ENCODE measurements around the gene DHX8.
"Not testable (repeated sequence)": the region's sequence is repeated elsewhere in the genome, so short reads cannot be mapped to it uniquely, and the experiment has no call there.

DHX8 gene

DNA sequence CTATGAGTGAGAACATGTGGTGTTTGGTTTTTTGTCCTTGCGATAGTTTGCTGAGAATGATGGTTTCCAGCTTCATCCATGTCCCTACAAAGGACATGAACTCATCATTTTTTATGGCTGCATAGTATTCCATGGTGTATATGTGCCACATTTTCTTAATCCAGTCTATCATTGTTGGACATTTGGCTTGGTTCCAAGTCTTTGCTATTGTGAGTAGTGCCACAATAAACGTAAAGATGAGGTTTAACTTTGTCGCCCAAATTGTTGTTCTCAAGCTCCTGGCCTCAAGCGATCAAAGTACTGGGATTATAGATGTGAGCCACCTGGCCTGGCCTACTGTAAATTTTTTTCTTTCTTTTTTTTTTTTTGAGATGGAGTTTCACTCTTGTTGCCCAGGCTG lies 21.2 kb upstream of the DHX8 start:
- not testable (repeated sequence) for DNase-seq

DNA sequence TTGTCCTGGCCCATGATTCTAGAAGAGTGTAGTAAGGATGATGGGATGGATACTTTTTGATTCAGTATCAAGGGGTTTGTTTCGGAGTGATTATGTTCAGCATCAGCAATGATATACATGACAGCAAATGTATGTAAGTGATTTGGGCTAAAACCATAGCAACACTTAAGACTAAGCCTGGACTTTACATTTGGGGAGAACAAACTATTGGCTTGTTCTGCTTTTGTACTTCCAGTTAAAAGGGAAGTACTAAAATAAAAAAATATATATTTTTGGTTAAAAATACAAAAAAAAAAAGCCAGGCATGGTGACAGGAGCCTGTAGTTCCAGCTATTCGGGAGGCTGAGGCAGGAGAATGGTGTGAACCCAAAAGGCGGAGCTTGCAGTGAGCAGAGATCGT lies 20.5 kb upstream of the DHX8 start:
- peak in 2 of 3 donors; percentile 48 to 53 for DNase-seq

DNA sequence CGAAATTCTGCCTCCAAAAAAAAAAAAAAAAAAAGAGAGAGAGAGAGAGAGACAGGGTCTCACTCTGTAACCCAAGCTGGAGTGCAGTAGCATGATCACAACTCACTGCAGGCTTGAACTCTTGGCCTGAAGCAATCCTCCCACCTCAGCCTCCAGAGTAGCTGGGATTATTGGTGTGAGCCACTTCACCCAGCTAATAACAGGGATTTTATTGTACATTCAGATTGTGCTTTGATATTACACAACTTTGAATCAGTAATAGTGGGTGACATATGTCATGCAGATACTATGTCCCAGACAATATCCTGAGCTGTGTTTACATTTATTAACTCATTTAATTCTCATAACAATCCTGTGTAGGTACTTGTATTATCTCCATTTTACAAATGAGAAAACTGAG lies 19.7 kb upstream of the DHX8 start:
- DNase-seq, result no peak

DNA sequence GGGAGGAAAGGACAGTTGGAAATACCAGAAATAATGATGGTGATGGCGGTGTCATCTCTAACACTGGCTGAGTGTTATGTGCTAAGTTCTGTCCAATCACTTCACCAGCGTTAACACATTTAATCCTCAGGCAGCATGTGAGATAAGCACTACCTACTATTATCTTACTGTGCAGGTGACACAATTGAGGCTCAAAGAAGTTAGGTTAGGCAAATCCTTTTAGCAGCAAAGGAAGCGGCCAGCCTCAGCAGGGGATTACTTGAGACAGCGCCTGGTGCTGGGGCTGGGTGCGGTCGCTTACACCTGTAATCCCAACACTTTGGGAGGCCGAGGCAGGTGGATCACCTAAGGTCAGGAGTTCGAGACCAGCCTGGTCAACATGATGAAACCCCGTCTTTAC lies 18.7 kb upstream of the DHX8 start:
- DNase-seq, result no peak

DNA sequence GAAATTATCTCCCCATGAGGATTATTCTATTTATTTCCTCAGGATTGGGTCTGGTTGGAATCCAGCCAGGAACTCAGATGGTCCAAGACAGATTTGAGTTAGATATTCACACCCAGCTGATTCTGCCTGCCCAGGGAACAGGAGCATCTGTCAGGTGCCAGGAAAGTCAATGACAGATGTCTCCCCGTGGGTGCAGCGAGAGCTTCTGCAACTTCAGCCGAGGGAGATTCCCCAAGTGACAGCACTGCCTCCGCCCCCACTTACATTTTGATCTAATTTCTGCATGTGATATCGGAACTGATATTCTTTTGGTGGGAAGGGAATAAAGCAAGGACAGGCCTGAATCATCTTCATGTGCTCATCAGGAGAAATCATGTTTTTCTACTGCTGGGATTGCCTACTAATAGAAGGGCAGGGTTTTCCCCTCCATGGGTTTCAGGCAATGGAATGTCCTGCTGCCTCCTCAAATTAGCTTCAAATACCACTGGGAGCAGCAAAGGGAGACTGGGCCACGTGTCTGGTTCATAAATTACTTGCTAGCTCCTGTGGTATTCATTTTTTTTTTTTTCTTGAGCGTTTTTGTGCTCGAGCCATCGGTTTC lies 15.7 kb upstream of the DHX8 start:
- peak; percentile 81 to 93 (median 93) for DNase-seq

DNA sequence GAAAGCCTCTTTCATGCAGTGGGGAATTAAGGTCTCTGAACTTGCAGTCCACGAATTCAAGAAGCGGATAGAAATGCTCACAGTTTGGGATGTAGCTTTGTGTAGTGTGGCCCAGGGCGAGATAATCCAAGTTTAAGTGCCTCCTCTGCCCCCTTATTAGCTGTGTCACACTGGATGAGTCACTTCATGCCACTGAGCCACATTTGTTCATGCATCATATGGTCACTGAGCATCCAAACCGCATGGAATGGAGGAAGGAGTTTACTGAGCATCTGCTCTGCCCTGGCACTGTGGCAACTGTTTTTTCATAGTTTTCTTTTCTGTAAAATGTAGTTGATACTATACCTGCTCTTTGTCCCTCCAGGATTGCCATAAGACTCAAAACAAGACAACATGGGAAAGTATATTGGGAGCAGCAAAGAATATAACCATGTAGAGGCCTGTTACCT lies 15.1 kb upstream of the DHX8 start:
- DNase-seq, result peak; percentile 64 to 78 (median 76)

DNA sequence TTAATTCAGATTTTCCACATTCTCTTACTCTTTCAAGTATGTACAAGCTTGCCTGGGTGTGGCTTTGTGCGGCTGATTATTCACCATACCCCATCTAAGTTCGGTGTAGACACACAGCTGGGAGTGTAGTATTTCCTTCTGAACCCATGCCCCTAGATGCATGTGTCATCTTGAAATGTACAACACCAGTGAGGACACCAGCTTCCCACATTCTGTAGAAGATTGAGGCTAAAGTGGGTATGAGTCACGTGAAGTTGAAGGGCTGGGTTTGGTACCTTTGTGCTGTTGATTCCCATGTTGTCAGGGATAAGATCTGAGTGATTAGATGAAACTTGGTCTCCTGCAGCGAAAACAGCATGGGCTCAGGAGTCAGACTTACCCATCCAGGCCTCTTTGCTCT lies 14.6 kb upstream of the DHX8 start:
- peak; percentile 70 to 76 (median 72) for DNase-seq

DNA sequence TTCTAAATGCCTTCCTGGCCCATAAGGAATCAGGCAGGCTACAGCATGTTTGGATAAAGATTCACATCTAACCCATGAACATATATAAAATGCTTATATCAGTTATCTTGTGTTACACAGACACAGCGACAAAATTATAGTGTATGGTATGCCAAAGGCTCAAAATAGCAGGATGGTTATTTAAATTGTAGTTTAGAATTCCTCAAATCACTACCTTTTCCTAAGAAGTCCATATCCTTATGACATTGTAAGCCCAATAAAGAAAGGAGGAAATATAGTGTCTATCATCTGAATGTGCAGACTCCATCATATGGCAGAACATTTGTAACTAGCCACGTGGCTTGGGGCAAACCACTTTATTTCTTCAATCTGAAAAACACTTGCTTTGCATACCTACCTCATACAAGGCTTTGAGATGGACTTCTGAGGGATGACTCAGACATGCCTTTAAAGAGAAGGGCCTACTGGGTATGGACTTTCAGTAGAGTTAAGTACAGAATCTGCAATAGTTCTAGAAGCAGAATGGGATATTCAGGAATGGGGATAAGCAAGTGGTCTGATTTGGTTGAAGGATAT lies 12.1 kb upstream of the DHX8 start:
- no peak for DNase-seq

DNA sequence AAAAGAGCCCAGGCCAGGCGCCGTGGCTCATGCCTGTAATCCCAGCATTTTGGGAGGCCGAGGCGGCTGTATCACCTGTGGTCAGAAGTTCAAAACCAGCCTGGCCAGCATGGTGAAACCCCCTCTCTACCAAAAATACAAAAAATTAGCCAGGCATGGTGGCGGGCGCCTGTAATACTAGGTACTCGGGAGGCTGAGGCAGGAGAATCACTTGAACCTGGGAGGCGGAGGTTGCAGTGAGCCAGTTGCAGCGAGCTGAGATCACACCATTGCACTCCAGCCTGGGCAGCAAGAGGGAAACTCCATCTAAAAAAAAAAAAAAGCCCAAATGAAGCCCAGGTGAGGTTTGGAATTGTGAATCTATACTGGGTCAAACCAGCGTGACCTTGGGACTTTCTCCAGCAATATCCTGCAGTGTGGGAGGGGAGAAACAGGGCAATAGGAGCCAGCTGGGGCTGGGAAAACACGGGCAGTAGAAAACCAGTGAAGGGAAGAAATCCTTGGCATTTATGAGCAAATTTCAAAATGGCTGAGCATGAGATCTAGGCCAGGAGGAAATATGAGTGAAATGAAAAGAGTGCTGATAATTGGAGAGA lies 8.2 kb upstream of the DHX8 start:
- no peak for DNase-seq

DNA sequence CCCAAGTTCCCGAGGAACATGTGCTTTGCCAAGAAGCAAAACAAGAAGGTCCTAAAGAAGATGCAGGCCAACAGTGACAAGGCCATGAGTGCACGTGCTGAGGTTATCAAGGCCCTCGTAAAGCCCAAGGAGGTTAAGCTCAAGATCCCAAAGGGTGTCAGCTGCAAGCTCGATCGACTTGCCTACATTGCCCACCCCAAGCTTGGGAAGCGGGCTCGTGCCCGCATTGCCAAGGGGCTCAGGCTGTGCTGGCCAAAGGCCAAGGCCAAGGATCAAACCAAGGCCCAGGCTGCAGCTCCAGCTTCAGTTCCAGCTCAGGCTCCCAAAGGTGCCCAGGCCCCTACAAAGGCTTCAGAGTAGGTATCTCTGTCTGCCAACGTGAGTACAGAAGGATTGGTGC lies 7.5 kb upstream of the DHX8 start:
- not testable (repeated sequence) for DNase-seq

DNA sequence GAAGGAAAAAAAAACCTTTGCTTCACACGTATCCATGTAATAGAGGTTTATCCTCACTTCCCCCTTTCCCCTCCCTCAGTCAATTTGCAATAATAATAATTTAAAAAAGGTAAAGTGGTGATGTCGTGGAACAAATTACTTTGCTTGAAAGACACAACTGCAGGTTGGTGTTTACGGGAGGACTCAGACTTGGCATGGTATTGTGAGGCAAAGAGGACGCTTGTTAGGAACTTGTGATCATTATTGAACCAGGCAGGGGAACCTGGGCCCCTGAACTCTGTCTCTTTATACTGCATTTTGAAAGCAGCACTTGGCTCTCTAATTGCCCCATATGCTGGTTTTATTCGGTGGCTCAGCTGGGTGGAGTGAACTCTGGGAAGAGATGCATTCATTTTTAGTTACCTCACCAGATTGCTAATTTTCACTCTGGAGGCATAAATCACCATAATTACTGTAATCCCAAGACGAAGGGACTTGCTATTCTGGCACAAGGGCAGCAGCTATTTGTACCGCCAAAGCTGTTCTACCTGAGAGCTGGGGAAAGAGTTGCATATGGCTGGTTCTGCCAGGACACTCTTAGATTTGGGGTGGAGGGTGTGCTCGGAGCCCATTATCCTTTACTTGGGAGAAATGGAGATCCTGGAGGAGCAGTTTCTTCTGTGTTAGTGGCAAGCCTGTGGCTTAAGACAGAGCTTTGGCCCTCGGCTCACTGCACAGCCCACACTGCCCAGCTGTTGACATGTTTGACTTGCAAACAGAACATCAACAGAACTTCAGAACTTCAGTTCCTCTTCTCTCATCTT lies 5.7 kb upstream of the DHX8 start:
- DNase-seq, result no peak

DNA sequence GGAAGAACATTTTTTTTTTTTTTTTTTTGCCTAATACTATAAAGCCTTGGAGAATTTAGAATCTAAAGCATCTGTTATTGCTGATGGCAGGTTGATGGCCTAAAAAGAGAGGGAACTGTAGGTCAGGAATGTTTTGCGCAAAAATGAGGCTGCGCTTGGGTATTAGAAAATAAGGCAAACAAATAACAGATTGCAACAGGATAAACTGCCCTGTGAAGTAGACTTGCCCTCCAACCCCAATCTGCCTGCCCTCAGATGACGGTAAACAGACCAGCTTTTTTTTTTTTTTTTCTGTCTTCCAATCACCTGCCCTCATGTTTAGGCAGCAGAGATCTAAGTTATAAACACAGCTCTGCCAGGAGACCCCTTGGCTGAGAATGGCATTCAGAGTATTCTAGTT lies 3.8 kb upstream of the DHX8 start:
- no peak for DNase-seq

DNA sequence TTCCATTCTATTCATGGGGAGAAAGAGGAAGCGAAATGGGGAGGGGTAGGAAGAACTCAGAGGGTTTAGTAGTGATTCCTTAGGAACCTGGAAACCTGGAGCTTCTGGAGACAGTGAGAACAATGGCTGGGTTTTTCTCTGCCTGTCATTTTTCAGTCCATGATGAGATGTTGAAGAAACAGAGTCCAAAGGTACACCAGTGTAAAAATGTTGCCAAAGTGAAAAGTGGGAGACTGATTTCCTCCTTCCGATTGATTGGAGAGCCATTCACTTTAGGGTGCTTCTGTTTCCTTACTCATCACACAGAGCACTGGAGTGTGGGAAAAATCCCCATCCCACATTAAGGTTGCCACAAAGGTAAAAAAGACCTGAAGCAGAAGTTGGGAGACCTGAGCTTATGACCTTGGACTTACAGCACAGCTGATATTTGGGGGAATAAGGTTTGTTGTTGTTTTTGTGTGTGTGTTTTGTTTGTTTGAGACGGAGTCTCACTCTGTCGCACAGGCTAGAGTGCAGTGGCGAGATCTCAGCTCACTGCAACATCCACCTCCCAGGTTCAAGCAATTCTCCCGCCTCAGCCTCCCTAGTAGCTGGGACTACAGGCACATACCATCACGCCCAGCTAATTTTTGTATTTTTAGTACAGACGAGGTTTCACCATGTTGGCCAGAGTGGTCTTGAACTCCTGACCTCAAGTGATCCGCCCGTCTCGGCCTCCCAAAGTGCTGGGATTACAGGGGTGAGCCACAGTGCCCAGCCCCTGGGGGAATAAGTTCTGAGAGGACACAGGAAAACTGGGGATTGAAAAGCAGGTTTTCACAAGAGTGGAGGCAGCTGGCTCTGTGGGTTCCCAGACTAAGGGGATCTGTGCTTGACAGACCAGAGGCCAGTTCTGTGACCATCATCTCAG lies 1.4 kb upstream of the DHX8 start:
- no peak for DNase-seq

DNA sequence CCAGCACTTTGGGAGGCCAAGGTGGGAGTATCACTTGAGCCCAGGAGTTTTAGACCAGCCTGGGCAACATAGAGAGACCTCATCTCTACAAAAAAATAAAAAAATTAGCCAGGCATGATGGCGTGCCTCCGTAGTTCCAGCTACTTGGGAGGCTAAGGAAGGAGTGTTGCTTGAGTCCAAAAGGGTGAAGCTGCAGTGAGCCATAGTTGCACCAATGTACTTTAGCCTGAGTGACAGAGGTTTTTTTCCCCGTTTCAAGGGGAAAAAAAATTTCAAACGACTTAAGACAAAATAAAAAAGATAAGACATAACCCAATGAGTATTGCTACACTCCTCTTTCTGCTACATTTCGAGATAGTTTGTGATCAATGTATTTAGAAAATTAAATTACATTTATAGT lies 6.8 kb downstream of the DHX8 start:
- no peak for DNase-seq

DNA sequence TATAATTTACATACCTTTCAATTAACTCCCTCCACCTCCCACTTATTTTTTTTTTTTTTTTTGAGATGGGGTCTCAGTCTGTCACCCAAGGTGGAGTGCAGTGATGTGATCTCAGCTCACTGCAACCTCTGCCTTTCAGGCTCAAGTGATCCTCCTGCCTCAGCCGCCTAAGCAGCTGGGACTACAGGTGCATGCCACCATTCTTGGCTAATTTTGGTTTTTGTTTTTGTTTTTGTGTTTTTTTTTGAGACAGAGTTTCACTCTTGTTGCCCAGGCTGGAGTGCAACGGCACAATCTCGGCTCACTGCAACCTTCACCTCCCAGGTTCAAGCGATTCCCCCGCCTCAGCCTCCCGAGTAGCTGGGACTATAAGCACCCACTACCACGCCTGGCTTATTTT lies 25.7 kb downstream of the DHX8 start:
- not testable (repeated sequence) for DNase-seq

DNA sequence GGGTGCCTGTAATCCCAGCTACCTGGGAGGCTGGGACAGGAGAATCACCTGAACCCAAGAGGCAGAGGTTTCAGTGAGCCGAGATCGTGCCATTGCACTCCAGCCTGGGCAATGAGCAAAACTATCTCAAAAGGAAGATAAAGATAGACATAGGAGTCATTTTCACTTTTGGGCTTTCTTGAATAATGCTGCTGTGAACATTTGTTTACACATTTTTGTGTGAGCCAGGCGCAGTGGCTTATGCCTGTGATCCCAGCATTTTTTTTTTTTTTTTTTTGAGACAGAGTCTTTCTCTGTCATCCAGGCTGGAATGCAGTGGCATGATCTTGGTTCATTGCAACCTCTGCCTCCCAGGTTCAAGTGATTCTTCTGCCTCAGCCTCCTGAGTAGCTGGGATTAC lies 27.4 kb downstream of the DHX8 start:
- not testable (repeated sequence) for DNase-seq

DNA sequence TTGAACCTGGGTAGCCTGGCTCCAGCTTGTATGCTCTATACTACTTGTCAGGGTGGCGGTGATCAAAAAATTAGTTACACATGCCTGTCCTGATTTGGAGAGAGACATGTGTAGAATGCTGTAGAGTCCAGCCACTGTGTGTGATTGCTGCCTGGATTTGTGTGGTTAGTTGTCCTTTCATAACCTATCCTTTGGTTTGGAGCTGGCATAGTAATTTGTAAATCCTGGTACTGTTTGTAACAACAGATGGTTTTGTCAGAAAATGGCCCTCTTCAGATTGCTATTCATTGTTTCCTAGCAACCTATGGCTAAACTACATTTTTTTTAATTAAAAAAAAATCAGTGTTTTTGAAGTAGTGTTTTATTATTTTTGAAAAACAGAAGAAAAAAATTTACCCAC lies 31.9 kb downstream of the DHX8 start:
- DNase-seq, result no peak

DNA sequence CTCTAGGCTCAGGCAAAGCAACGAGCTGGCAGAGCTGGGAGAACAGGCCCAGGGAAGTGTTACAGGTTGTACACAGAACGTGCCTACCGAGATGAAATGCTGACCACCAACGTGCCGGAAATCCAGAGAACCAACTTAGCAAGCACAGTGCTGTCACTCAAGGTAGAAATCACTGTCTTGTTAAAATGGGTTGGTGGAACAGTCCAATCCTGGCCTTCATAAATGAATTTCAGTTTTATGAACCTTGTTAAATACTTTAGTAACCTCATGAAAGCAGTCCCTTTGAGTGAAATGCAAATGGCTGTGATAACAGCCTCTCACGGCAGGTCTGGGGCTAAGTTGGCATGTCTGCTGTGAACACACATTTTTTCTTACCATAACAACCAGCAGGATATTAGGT lies 33.4 kb downstream of the DHX8 start:
- no peak for DNase-seq

DNA sequence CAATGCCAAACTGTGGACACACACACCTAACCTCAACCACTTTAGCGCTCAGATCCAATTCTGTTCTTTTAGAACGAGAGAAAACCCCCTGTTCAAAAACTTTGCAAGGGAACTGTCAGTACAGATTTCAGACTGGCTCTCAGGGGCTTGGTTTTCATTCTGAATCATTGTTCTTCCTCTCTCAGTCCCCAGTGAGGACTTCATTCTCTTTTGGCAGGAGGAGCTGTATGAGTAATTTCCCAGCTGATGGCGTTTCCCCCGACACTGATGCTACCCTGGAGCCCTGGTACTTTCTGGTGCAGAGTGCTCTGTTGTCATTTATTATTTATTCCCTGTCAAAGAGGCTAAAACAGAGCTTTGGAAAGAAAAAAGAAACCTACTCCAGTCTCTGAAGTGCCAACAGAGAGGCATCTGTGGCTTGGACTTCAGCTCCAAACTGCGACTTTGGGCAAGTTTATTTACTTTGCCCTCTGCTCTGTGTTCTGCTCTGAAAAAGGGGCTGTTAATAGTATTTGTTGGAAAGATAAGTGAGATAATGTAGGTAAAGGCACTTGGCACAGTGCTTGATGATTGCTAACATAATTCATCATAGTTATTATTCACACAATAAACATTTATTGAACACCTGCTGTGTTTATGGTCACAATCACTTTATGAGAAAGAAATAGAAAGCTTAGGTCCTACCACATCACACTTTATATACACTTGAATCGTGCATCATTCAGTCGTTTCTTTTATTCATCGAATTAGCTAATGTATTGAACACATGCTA lies 34.0 kb downstream of the DHX8 start:
- DNase-seq, result no peak

DNA sequence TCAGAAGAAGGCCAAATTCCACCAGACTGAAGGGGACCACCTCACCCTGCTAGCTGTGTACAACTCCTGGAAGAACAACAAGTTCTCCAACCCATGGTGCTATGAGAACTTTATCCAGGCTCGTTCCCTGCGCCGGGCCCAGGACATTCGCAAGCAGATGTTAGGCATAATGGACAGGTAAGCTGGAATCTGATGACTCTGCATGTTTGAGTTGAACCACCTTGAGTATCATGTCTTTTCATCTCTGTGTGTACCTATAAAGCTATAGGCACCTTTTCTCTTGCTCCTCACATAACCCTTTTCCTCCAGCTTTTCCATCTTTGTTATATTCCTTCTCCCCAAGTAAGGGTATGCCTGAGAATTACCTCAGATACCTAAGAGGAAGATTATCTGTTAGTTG lies 37.6 kb downstream of the DHX8 start:
- DNase-seq, result no peak

DNA sequence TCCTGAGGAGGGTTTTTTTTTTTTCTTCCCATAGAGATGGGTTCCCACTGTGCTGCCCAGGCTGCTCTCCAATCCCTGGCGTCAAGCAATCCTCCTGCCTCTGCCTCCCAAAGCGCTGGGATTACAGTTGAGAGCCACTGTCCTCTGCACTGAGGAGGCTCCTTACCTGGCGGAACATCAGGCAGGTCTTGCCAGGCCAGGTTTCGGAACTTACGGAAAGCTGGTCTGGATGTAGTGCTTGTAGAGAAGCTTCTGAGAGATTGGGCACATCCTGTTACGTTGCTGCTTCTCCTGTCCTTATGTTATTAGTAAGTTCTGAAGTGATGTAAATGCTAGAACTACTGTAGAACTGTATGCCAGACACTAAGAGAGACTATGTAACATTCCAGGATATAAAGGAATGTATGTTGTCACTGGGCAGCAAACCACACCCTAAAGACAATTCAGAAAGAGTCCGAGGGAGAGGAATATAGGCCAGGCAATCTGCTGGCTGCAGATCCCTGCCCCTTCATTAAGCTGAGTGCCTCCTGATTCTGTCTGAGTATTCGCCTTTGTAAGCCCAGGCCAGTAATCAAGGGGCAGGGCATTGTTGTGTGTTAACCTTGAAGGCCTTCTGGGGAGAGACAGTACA lies 41.3 kb downstream of the DHX8 start:
- no peak for DNase-seq

Measured in suppressor macrophage treated with lipopolysaccharide for 1 hour (primary cell).